VCaP (cell line): ENCODE data around the gene TMEM45B.

Experiments
- H3K27ac ChIP-seq: fragments of 450-650 bp; 2 replicates; pipeline ENCODE4 v1.5.1; 2017
- TF ChIP-seq, protein P1 (sequence below): fragments of 450-650 bp; conservative IDR thresholded peaks from 2 replicates; pipeline ENCODE4 v1.5.1; 2017; ENCODE audit warnings: mild to moderate bottlenecking, moderate library complexity

TMEM45B gene

DNA sequence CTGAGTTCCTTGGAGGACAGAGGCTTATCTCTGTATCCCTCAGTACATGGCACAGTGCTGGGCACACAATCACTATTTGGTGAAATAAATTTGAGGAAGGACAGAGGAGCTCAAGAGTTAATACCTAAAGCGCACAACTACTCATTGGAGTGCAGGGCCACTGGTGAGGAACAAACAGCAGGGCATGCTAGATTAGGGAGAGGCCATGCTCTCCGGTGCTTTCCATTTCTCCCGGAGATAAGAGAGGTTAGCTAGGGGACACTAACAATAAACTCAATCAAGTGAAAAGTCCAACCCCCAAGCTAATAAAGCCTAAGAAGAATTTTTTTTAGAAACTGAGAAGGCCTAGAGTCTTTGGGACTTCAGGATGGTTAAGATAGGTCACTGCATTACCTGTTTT lies 50.7 kb downstream of the TMEM45B start:
- TF ChIP-seq, protein P1, sequence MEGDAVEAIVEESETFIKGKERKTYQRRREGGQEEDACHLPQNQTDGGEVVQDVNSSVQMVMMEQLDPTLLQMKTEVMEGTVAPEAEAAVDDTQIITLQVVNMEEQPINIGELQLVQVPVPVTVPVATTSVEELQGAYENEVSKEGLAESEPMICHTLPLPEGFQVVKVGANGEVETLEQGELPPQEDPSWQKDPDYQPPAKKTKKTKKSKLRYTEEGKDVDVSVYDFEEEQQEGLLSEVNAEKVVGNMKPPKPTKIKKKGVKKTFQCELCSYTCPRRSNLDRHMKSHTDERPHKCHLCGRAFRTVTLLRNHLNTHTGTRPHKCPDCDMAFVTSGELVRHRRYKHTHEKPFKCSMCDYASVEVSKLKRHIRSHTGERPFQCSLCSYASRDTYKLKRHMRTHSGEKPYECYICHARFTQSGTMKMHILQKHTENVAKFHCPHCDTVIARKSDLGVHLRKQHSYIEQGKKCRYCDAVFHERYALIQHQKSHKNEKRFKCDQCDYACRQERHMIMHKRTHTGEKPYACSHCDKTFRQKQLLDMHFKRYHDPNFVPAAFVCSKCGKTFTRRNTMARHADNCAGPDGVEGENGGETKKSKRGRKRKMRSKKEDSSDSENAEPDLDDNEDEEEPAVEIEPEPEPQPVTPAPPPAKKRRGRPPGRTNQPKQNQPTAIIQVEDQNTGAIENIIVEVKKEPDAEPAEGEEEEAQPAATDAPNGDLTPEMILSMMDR = no peak
- peak overlapping the region; percentile 92 for H3K27ac ChIP-seq

DNA sequence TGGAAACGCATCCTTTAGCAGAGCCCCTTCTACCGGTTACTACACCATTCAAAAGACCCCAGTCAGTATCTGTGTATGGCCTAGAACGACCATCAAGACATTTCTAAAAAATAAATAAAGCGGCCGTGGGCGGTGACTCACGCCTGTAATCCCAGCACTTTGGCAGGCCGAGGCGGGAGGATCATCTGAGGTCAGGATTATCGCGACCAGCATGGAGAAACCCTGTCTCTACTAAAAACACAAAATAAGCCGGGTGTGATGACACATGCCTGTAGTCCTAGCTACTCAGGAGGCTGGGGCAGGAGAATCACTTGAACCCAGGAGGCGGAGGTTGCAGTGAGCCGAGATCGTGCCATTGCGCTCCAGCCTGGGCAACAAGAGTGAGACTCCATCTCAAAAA lies 53.0 kb downstream of the TMEM45B start:
- peak overlapping the region; percentile 92 for H3K27ac ChIP-seq

DNA sequence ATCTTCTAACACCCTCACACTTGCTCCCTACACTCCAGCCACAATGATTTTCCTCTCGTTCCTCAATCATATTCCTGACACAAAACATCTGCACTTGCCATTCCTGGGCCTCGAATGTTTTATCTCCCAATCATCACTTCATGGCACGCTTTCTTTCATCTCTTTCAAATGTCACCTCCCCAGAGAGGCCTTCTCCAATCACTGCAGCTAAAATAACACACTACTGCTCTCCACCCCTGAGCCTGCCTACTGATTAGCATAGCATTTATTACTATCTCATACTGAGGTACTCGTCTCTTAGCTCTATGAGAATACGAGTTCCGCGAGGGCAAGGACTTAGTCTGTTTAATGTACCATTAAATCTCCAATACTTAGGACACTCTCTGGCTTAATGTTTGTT lies 56.3 kb downstream of the TMEM45B start:
- no peak overlapping the region for H3K27ac ChIP-seq
- TF ChIP-seq, protein P1 = no peak

DNA sequence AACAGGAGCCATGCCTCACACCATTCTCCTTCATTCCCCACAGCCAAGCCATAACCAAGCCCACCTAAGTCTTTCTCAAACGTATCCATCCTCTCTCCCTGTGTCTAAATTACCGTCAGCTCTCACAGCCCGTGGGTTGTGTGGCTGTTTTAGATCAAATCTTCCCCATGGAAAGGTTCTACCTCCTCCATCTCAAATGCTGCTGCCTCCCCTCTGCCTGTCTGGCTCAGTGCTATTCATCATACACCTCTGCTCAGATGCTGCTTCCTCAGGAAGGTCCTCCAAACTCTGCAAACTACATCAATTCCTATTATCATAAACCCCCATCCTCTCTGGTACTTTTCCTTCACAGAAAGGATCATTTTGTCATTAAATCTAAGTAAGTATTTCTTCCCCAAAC lies 64.7 kb downstream of the TMEM45B start:
- no peak overlapping the region for H3K27ac ChIP-seq
- TF ChIP-seq, protein P1 = no peak

DNA sequence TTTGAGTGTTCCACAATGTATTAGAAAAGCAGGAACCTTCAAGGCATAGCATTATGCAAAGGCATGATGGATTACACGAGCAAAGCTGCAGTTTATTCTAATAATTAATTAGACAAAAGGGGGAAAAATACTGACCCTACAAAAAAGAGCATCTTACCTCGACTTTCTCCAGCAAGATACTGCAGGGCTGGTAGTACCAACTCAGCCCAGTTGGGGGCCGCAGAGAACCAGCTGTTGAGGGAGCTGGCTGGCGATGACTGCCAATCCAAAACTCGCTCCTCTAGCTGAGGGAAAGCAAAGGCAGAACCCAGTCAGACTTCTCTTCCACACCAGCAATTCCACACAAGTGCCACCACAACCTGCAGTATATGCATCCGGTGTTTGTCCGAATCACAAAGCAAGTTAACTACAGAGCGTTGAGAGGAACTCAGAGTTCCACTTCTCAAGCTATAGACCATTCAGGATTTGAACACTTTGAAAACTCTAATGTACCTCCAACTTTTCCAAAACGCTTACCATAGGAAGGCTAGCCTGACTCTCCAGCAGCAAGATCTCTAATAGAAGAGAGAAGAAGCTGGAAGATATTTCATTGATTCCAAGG lies 66.0 kb downstream of the TMEM45B start:
- H3K27ac ChIP-seq = no peak overlapping the region
- TF ChIP-seq, protein P1 = peak; percentile 85

DNA sequence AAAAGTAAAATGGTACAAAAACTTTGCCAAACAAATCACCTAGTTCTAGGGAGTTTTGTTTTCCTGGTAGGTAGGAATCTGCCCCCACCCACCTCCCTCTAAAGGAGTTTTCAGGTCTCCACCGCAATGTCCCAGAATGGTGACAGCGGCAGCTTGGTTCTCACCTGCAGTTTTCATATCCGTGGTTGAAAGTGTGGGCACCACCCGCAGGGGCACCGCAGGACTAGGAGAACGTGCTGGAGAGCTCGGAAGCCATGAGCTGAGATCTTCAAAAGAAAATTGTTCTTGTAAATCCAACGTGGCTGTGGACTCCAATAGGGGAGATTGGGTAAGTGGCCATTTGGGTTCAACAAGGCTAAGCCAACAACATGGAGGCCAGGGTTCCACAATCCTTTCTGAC lies 68.9 kb downstream of the TMEM45B start:
- TF ChIP-seq, protein P1 = no peak
- no peak overlapping the region for H3K27ac ChIP-seq

DNA sequence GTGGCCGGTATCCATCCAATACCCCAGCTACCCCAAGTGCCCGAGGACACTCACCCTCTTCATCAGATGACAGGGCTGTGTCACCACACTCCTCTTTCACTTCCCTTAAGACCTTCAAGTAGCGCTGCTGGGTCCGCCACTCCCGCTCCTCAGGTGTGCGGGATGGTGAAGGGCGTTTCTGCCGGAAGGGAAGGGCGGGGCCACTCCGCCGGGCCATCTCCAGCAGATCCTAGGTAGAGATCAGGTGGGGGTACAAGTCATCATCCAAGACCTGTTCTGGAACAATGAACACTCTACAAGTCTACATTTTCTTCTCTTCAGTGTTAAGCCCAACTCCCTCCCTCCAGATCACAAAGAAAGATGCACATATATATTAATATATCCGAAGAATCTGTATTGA lies 69.7 kb downstream of the TMEM45B start:
- TF ChIP-seq, protein P1 = no peak
- no peak overlapping the region for H3K27ac ChIP-seq

DNA sequence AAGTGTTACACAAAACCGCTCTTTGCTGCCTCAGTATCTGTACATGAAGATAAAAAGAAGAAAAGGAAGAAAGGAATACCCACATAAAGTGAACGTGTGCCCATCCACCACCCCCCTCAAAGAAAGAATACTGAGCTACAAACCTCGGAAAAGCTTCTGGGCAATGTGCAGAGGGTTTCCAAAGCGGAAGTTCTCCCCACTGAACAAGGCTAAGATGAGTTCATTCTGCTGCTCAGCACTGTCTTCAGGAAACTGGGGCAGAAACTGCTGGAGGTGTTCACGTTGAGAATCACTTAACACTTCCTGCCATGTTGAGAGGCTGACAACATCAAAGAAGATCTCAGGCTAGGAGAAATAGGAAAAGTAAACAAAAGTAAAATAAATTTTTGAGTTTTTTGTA lies 72.8 kb downstream of the TMEM45B start:
- no peak overlapping the region for H3K27ac ChIP-seq
- TF ChIP-seq, protein P1 = no peak
